Fibroblast of skin of right quadriceps (primary cell): Measurements from ENCODE around the gene LASP1NB.
A peak's percentile ranks its signal among the peaks of the same experiment; 100 is the strongest.

Source experiments
- DNase-seq: peaks from one replicate; pipeline ENCODE4 v3.0.0-alpha.2; 2013

LASP1NB gene

GRCh38 chr17:38925263-38925995, at the start of gene LASP1NB:
Gene LASP1NB, plus strand, starts transcription at chr17:38925614.
- peak; percentile 65 for DNase-seq

DNA sequence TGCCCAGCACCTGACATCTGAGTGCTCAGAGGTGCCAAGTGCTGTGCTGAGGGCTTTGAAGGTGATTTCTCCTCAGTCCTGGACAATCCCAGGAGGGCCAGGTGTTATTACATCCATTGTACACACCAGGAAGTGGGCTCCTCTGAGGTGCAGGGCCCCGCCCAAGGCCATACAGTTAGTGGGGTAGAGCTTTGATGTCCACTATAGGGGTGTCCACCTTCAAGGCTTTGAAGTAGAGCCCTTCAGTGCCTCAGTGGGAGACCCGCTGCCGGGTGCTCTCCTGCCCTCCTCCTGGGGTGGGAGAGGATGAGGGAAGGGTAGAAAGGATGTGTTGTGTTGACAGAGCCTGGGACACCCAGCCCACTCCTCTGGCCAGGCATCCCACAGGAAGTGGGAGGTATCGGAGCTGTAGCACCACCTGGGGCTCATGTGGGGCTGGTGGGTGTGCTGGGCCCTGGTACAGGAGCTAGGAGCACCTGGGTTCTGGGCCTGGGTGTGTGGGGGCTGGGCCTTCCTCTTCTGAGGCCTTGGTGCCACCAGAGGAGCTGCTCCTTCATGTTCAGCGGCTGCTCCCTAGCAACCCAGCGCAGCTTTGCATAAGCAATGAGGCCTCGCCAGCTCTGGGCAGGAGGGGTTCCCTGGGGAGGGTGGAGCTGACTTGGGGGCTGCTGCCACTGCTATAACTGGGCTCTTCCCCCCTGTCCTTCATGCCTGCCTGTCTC, 48.1 kb upstream of the LASP1NB start:
- DNase-seq = no peak

DNA sequence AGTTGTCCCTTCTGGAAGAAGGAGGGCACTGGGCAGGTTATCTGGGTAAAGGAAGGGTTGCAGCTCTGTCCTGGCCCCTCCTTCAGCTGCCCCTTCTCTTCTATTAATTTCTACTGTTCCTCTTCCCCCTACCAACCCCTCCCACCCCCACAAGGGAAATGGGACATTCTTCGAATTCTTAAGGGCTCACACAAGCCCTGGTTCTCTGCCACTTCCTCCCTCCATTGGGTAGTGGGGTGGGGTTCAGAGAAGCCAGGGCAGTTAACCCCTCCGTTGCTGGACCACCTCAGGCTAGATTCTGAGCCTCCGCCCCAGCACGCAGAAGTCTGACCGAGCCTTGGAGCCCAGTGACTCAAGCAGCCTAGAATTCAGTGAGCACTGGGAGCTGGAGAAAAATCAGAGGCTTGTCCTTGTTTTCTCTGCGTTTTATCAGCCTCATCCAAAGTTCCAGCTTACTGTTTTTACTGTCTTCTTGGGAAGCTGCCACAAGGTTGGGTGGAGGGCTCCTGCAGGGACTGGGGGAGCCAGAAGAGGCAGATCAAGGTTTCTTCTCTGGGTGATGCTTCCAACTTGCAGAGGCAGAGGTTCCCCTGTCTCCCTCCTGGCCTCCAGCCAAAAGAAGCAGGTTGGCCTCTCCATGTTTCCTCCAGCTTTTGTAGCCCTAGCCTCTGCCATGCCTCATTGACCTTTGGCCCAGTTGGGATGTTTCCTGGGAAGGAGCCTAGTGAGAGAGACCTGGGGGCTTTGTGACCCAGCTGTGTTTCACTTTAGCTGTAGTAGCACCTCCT, 45.3 kb upstream of the LASP1NB start:
- peak; percentile 92 for DNase-seq

- DNase-seq = peak; percentile 72
These were observed 43.7 kb upstream of the LASP1NB start for GRCh38 chr17:38881600-38882191.

DNA sequence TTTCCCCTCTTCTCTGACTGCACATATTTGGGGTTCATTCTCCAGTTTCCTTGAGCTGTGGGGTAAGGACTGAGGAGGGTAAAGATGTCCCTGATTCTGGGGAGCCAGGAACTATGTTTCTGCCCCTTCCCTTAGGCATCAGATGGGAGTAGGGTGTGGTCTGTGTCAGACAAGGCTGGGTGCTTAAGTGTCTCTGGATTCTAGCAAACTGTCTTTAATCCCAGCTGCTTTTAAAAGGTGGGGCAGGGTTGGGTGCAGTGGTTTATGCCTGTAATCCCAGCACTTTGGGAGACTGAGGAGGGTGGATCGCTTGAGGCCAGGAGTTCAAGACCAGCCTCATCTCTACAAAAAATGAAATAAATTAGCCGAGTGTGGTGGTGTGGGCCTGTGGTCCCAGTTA, 42.5 kb upstream of the LASP1NB start:
- no peak for DNase-seq

GRCh38 chr17:38883592-38884526, 41.6 kb upstream of the LASP1NB start:
- DNase-seq = no peak

GRCh38 chr17:38885044-38885727, 40.2 kb upstream of the LASP1NB start:
- DNase-seq = no peak

DNA sequence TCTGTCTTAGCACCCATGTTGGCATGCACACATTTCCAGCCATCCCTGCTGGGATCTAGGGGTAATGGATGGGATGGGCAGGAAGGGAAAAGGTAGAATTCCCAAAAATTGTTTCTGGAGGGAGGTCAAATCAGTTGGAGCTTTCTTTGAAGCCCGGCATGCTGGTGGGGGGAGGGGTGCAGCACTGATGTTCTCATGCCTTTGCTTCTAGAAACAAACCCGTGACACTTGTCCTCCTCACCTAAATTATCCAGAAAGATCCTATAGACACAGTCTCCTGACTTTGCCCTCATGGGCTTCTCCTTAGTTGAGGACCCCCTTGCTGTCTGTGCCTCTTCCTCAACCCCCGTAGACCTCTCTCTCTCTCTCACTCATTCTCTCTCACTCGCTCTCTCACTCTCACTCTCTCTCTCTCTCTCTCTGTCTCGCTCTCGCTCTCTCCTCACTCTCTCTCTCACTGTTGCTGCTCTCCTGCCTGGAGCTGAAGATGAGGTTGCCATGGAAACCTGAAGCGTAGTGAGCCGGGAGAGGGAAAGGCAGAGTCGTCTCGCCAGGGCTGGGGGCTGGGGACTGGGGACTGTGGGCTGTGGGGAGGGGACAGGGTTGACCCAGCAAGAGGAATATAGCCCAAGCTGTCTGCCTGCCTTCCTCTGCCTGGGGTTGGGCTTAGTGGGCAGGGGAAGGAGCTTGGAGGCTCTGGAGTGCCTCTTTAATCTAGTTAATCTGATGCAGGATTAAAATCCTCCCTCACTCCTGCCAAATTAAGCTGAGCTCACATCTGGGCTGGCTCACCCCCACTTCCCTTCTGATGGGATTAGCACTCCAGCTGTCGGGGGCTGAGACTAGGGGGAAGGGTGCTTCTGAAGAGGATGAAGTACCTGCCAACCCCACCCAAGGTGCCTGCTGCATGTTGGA, 39.4 kb upstream of the LASP1NB start:
- DNase-seq = no peak

DNA sequence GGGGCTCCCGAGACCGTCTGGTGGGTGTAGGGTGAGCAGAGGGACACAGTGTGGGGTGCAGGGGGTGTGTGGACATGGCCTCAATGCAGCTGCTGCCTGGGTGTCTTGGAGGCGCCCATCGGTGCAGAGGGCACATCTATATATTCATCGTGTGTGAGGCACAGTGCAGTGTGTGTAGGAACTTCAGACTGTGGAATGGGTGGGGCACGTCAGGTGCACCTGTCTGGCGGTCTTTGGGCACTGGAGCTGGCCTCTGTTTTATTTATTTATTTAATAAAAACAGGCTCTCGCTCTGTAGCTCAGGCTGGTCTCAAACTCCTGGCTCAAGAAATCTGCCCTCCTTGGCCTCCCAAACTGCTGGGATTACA, 38.8 kb upstream of the LASP1NB start:
- no peak for DNase-seq

- no peak for DNase-seq
These were observed 36.6 kb upstream of the LASP1NB start for GRCh38 chr17:38888842-38889241.

DNA sequence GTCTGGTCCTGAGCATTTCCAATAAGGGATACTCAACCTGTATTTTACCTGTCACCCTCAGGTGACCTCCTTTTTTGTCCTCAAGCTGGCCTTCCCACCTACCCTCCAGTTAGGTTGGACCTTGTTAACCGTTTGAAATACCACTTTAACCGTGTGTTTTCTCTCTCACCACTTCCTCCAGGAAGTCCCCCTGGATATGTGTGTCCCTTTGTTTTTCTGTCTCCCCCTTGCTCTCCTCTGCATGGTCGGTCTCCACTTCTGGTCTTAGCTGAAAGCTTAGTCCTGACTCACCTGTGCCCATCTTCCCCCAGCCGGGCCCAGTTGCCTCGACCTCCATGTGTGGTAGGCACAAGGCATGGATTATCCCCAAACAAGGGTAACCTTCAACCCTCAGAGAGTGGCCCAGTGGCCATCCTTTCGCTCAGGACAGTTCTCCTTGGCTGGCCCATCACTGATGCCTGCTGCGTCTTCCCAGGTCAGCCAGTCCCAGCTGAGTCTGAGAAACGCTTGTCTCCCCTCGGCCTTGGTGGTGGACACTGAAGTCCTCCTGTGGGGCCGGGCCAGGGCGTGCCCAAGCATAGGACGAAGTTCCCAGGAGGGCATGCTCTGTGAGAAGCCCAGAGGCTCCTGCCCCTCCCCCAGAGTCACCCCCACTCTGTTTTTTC, 35.5 kb upstream of the LASP1NB start:
- no peak for DNase-seq

DNA sequence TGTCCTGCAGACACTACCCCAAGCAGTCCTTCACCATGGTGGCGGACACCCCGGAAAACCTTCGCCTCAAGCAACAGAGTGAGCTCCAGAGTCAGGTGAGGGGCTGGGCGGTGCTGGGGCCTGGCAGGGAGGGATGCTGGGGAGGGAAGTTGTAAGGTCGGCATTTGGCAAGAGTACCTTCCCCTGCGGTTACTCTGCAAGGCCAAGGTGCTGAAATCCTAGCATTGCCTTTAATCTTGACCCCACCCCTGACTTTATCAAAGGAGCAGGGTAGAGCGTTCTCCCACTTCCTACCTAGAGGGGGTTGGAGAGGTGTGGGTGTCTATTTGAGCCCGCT, 35.0 kb upstream of the LASP1NB start:
- DNase-seq = no peak

DNA sequence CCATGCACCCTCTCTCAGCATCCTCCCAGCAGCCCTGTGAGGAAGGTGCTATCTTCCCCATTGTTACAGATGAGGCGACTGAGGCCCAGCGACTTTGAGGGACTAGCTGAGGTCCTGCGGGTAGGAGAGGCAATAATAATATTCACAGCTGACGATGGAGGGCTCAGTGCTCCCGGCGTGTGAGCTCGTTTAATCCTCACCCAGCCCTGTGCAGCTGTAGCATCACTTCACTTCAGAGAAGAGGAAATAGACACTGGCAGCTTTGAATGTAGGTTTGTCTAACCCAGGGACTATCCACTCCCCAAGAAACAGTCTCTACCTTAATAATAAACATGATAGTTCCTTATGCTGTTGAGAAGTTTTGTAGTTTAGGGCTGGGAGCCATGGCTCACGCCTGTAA, 34.0 kb upstream of the LASP1NB start:
- DNase-seq = no peak

- DNase-seq = no peak
These were observed 33.3 kb upstream of the LASP1NB start for GRCh38 chr17:38892083-38892482.

DNA sequence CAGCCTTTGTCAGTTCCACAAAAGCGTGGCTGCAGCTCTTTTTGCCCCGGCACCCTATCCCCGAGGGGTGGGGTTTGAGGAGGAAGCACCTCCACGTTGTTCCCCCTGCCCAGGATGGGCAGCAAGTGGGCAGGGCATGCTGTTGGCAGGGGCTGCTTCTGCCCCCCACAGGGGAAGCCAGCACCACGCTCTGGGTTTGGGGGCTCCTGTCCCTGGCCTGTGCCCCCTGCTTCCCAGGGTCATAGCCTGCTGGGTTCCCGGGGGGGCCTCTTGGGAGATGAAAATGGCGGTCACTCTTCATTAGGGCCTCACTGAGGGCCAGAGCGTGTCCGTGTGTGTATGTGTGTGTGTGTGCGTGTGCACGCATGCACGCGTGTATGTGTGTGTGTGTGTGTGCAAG, 32.8 kb upstream of the LASP1NB start:
- no peak for DNase-seq

- DNase-seq = no peak
These were observed 32.3 kb upstream of the LASP1NB start for GRCh38 chr17:38893113-38893512.

DNA sequence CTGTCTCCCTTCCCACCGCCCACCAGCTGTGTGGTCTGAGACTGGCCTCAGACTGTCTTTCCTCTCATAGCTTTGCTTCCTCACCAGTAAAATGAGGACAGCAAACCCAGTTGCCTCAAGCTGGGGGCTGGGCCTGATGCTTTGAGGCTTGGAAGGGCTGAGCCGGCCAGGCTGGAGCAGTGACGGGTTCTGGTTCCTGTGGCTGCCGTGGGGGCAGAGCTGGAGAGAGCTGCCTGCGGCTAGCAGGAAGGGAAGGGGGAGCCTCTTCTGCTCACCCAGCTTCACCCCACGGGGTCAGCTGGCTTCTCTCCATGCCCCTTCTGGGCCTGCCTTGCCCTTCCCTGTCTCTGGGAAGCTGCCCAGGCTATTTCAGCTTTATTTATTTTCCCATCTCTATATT, 31.8 kb upstream of the LASP1NB start:
- DNase-seq = no peak

- DNase-seq = no peak
These were observed 31.1 kb upstream of the LASP1NB start for GRCh38 chr17:38894276-38894675.

GRCh38 chr17:38896346-38896954, 29.0 kb upstream of the LASP1NB start:
- DNase-seq = no peak

- no peak for DNase-seq
These were observed 28.2 kb upstream of the LASP1NB start for GRCh38 chr17:38897176-38897575.
